GM21390 (cell line): ENCODE results near the gene TMEM176B.

Experiments
- ATAC-seq: cut with Tn5 transposase; IDR thresholded peaks from one replicate; pipeline ENCODE4 v1.9.1; 2021; ENCODE audit not compliant: unreplicated experiment

The TMEM176B gene

DNA sequence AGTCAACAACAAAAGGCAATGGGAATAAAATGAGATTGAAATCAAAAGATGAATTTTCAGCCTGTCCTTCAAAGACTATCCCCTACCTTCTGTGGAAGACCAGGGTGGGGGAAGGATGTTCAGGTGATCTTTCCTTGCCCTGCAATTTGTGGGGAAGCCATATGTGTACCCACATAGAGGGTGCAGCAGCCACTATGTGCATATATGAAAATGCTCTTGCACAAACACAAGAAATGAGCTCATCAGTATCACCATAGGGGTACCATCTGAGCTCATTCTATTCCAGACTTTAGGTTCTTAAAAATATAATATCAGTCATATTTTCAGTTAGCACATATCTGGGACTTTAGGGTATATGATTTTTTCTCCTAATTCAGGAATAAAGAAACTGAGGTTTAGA lies 45.2 kb downstream of the TMEM176B start:
- ATAC-seq, result no peak

DNA sequence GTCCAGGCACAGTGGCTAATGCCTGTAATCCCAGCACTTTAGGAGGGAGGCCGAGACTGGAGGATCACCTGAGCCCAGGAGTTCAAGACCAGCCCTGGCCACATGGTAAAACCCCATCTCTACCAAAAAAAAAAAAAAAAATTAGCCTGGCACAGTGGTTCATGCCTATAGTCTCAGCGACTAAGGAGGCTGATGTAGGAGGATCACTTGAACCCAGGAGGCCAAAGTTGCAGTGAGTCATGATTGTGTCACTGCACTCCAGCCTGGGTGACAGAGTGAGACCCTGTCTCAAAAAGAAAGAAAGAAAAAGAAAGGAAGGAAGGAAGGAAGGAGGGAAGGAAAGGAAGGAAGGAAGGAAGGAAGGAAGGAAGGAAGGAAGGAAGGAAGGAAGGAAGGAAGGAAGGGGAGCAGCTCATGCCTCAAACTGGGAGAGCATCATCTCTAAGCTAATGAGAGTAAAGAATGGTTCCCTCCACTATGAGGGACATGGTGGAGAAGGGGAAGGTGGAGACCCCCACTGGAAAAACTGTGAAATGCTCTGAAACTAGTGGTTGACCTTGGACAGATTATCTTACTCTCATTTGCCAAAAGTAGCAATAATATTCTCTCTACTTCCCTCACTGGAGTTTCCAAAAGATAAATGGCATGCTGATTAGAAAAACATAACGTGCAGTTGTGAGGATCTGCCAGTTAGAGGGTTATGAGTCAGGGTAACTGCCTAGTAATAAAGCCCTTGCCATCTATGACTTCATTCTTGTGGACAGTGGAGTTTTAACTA lies 46.1 kb downstream of the TMEM176B start:
- no peak for ATAC-seq

DNA sequence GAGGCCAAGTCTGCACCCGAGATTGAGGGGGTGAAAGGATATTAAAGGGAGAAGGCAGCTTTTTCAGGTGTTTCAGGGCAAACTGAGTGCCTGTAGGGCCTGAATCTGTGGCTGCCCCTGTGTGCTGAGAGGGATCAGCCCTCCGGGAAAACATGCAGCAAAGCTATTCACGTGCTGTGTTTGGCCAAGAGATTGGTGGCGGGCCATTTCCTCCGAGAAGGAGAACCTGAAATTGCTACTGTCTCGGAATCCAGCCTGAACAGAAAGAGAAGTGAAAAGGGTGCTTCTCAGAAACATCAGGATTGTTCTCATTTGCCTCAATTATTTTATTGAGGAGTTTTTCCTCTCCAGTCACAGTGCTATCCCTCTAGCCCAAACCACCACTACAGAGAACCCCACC lies 46.9 kb downstream of the TMEM176B start:
- ATAC-seq, result no peak

DNA sequence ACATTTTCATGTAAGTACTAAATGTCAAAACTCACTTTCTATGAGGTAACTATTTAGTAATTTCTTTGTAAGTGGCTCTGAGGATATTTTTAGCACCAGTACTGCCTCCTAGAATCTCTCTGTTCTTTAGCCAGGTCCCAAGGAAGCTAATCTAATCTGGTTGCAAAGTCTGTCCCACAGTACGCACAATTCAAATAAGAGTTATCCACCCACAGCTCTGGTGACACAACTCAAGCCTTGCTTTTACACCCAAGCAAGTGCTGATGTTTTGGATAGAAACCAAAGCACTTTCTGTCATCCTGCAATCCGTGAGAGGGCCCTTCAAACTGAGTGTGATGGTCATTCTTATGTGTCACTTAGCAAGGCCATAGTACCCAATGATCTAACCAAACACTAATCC lies 48.5 kb downstream of the TMEM176B start:
- ATAC-seq, result no peak

DNA sequence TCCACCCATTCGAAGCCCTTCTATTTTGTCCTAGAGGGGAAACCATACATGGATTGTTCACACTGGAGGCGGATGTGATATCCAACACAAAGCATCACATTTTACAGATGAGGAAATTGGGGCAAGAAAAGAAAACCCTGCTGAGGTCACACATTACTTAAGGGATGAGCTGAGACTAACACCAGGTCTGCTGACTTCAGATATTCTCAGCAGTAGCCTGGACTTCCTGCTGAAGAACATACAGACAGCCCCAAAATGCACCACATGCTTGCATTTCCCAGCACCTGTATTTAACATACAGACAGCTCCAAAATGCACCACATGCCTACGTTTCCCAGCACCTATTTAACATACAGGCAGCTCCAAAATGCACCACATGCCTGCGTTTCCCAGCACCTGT lies 51.8 kb downstream of the TMEM176B start:
- no peak for ATAC-seq

DNA sequence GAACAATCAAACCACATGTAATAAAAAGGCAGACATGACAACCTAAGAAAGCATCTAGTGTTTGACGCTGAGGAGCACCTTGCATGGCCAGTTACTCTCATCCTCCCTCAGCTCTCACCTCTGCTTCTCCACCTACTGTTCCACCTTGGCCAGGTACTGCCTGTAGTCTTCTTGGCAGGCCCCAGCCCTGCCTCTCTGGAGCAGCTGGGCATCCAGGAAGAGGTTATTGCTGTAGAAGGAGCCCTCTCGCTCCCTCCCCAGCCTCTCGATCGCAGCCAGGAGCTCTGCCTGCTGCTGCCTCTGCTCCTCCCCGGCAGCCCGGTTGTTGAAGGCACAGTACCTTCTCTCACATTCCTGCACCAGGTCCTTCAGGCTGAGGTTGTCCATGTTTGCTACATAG lies 53.2 kb downstream of the TMEM176B start:
- no peak for ATAC-seq

DNA sequence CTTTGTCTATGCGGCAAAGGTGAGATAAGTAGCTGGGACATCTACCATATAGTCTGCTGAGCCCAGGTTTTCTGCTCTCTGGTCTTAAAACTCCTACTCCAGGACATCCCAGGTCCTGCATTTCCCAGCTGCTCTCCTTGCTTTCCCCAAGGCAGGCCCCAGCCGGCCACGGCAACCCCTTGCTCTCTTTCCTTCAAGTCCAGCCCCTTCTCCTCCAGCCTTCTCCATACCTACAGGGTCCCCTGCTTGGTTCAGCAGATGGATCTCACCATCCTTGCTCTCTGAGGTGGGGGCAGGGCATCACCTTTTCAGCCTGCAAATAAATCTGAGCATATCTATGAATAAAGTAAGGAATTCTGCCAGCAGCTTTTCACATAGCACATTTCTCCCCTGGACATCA lies 54.3 kb downstream of the TMEM176B start:
- ATAC-seq, result no peak

DNA sequence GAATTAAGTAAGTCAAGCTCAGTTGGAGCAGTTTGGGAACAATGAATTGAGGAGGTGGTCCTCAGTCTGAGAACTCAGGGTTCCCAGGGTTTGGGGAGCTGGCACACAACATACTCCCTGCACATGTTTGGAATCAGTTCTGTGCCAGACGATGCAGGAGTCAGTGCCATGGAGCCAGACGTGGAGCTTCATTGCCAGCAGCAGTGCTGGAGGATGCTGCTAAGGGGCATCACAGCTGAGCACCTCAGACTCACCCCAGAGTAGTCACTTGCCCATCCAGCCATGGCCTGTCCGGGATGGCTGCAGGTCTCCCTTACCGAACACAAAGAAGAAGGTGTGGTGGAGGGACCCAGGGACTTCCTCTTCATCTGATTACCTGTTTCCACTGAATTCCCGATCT lies 55.1 kb downstream of the TMEM176B start:
- no peak for ATAC-seq

DNA sequence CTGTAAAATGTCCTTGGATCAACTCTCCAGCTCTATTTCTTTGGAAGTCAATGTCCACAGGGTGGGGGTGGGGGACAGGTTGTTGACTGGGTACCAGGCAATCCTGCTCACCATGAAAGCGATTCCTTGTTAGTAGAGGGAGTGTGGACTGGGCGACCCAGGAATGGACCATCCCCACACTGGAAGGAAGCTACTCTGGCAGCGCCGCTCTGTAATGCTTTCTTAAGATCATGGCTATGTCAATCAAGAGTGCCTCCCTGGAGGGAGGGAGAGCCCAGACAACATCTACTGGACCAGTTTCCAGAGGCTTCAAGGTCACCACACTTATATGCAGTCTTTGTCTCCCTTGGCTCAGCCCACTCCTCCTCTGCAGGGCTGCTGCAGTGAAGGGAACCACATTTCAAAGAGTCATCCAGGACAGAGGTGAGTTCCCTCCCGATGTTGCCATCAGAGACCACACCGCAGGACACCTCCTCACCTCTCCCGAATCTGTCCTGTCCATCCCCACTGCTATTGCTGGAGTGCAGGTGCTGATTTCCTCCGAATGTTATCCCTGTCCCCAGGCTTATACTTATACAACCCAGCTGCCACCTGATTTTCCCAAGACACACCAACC lies 56.0 kb downstream of the TMEM176B start:
- no peak for ATAC-seq

DNA sequence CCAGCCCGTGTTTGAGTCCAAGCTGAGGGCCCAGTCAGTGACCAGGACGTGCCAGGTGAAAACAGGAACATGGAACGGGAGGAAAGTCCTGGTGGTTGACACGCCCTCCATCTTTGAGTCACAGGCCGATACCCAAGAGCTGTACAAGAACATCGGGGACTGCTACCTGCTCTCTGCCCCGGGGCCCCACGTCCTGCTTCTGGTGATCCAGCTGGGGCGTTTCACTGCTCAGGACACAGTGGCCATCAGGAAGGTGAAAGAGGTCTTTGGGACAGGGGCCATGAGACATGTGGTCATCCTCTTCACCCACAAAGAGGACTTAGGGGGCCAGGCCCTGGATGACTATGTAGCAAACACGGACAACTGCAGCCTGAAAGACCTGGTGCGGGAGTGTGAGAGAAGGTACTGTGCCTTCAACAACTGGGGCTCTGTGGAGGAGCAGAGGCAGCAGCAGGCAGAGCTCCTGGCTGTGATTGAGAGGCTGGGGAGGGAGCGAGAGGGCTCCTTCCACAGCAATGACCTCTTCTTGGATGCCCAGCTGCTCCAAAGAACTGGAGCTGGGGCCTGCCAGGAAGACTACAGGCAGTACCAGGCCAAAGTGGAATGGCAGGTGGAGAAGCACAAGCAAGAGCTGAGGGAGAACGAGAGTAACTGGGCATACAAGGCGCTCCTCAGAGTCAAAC lies 57.7 kb downstream of the TMEM176B start:
- ATAC-seq, result no peak
